ENCODE data around the gene WSCD2. TPM values are rescaled to one million over a fixed set of nuclear protein-coding genes. Genes with fewer than 3 reads are reported as not detected.

Gene WSCD2
- total RNA-seq, 1 donor from 2014 or later: 1.7 TPM

GRCh38 chr12:108271951-108272872 lies 143.1 kb downstream of the WSCD2 start:
- peaks cover 4% of the 10 kb centered on the region for H3K4me1 ChIP-seq

DNA sequence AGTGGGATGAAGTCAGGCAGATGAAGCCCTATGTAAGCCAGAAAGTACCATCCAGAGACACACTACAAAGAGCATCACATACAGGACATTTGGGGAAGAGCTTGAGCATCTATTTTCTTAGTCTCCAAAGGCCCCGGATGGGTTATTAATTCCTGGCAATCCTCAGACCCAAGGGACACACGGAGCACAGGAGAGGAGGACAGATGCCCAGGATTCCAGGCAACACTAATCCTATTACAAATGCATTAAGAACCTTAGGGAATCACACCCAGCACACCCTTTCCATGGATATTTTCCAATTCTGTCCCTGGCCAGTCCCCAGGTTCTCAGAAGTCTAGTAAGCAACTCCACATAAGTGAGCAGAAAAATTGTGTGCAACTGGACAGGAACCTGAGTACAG lies 144.1 kb downstream of the WSCD2 start:
- TF ChIP-seq CTCF (IDR thresholded peaks at IDR 0.05): no peak
- H3K27ac ChIP-seq: no peak overlapping the region
- intact Hi-C loops (cut with DNase I): no loop called here
- peaks cover 4% of the 10 kb centered on the region for H3K4me1 ChIP-seq
- H3K36me3 ChIP-seq: no peaks in the 10 kb centered on the region
- no peaks in the 10 kb centered on the region for H3K9me3 ChIP-seq
- H3K4me3 ChIP-seq: no peak overlapping the region
- no peak for DNase-seq
- ATAC-seq: no peak
- H3K27me3 ChIP-seq: no peaks in the 10 kb centered on the region

More at GRCh38 chr12:108271951-108272872, 143.1 kb downstream of the WSCD2 start:
- intact Hi-C loops (cut with DNase I): no loop called here
- H3K27ac ChIP-seq: no peak overlapping the region
- no peaks in the 10 kb centered on the region for H3K9me3 ChIP-seq
- no peak overlapping the region for H3K4me3 ChIP-seq
- ATAC-seq: no peak
- H3K36me3 ChIP-seq: no peaks in the 10 kb centered on the region
- TF ChIP-seq CTCF (IDR thresholded peaks at IDR 0.05): no peak
- DNase-seq: no peak
- H3K27me3 ChIP-seq: no peaks in the 10 kb centered on the region

- intact Hi-C loops (cut with DNase I): no loop called here
- H3K4me3 ChIP-seq: no peak overlapping the region
- ATAC-seq (no peak), DNase-seq (no peak)
- no peaks in the 10 kb centered on the region for H3K9me3 ChIP-seq
- no peaks in the 10 kb centered on the region for H3K36me3 ChIP-seq
- H3K4me1 ChIP-seq: no peaks in the 10 kb centered on the region
- H3K27ac ChIP-seq: no peak overlapping the region
- no peak for TF ChIP-seq CTCF (IDR thresholded peaks at IDR 0.05)
- H3K27me3 ChIP-seq: no peaks in the 10 kb centered on the region
Measured at GRCh38 chr12:108277613-108278012, 148.5 kb downstream of the WSCD2 start.

GRCh38 chr12:108282160-108282559 lies 153.1 kb downstream of the WSCD2 start:
- H3K4me3 ChIP-seq: no peak overlapping the region
- ATAC-seq (no peak), DNase-seq (no peak)
- H3K9me3 ChIP-seq: no peaks in the 10 kb centered on the region
- no peaks in the 10 kb centered on the region for H3K4me1 ChIP-seq
- TF ChIP-seq CTCF (IDR thresholded peaks at IDR 0.05): no peak
- no peaks in the 10 kb centered on the region for H3K36me3 ChIP-seq
- no peaks in the 10 kb centered on the region for H3K27me3 ChIP-seq
- no peak overlapping the region for H3K27ac ChIP-seq
- intact Hi-C loops (cut with DNase I): no loop called here

GRCh38 chr12:108282676-108283075 lies 153.6 kb downstream of the WSCD2 start:
- DNase-seq: no peak
- Histone ChIP-seq H3K4me1 (no peaks in the 10 kb centered on the region), H3K27ac (no peak overlapping the region), H3K27me3 (no peaks in the 10 kb centered on the region), H3K36me3 (no peaks in the 10 kb centered on the region), H3K4me3 (no peak overlapping the region), H3K9me3 (no peaks in the 10 kb centered on the region)
- TF ChIP-seq CTCF (IDR thresholded peaks at IDR 0.05): no peak
- intact Hi-C loops (cut with DNase I): no loop called here
- ATAC-seq: peak; percentile 54
